Measurements from ENCODE around the gene PIGT. TPM values are rescaled to one million over a fixed set of nuclear protein-coding genes. Genes with fewer than 3 reads are reported as not detected.

PIGT gene
- total and polyA plus RNA-seq, 2 of the 13 experiments (the other 11 are each of a cell fraction or from before 2014, with no cell fraction given) = 65.9 to 74.1 TPM

- TF ChIP-seq ZNF577 (CRISPR knock-in tag; IDR thresholded peaks at IDR 0.05; ENCODE audit: borderline replicate concordance, low read depth) (no peak), ZNF432 (CRISPR knock-in tag; IDR thresholded peaks at IDR 0.05; ENCODE audit: borderline replicate concordance) (no peak)
Measured at GRCh38 chr20:45405571-45406259, 10.2 kb upstream of the PIGT start (continued).

GRCh38 chr20:45406260-45407066 is 9.5 kb upstream of the PIGT start:
- Histone ChIP-seq H3K4me3 (replicated peaks in 1 of 3; ENCODE audit: insufficient read depth in 1 of 3, low read depth in 2 of 3, low read length in 3 of 3) (peak overlapping the region; percentile 88 to 92 (median 88)), H3K9me3 (ENCODE audit: low read length) (peaks cover 2% of the 10 kb centered on the region), H3K79me2 (ENCODE audit: insufficient read depth, low read length) (no peaks in the 10 kb centered on the region), H3K27ac (ENCODE audit: extremely low read length, insufficient read depth, low read length) (no peak overlapping the region), H3K4me1 (ENCODE audit: insufficient read depth, low read length) (peaks cover 25% of the 10 kb centered on the region), H3K36me3 (replicated peaks in 1 of 2; ENCODE audit: control insufficient read depth in 1 of 2, insufficient read depth in 2 of 2, low read length in 2 of 2) (no peaks in the 10 kb centered on the region), H3K4me2 (ENCODE audit: low read depth, low read length) (peak overlapping the region; percentile 95), H2AFZ (ENCODE audit: low read length) (no peak overlapping the region), H3K27me3 (ENCODE audit: control insufficient read depth in 1 of 2, insufficient read depth in 2 of 2, low read length in 2 of 2) (peaks cover 2 to 5% of the 10 kb centered on the region in 2 experiments; a peak in 2 of 5 replicates), H3K9ac (ENCODE audit: insufficient read depth, low read depth, low read length) (peak overlapping the region; percentile 72), H4K20me1 (ENCODE audit: insufficient read depth, low read length) (no peaks in the 10 kb centered on the region)
- intact Hi-C loops (cut with micrococcal nuclease; ENCODE audit: unreplicated experiment) = no loop called here
- WGBS (ENCODE audit: low lambda C conversion rate) = 25% methylated on average over 29 of the region's 87 CpGs
- POLR2A ChIA-PET = interaction anchor here (1.7 to 4.2 kb wide), 4 partner anchors 9 to 69 kb away, joined by 4 to 32 read pairs (median 8); partner anchors contain the start of genes PIGT and SYS1
- FAIRE-seq (no peak), ATAC-seq (peak; percentile 62), DNase-seq (ENCODE audit: low spot score) (no peak)
- in situ Hi-C loops (cut with HindIII; ENCODE audit: extremely low pct_ligation_motif_present, low pct_unique_long_range_greater_than_20kb) = no loop called here
- no TSS peak for BruUV-seq (replicated peaks)
- CTCF ChIA-PET (ENCODE audit: low intra/inter-chr PET ratio, low total read pairs) = interaction anchor here (0.9 kb wide), 1 partner anchor 9 kb away, joined by 3 read pairs; the partner anchor contains the start of gene PIGT
- TF ChIP-seq U2AF1 (optimal IDR thresholded peaks at IDR 0.05; ENCODE audit: low read depth, low read length) = peak; percentile 34
- no peak for TF ChIP-seq SMAD1 (CRISPR knock-in tag; IDR thresholded peaks at IDR 0.05; ENCODE audit: borderline replicate concordance, low read depth)
- no peak for TF ChIP-seq LCORL (IDR thresholded peaks at IDR 0.05)
- TF ChIP-seq LCORL (CRISPR knock-in tag; IDR thresholded peaks at IDR 0.05) = peak; percentile 55; the same call in 1 of the 2 replicates
- TF ChIP-seq ZNF776 (CRISPR knock-in tag; IDR thresholded peaks at IDR 0.05) = peak; percentile 20
- no peak; the same call in 1 of the 2 replicates for TF ChIP-seq ZNF343 (CRISPR knock-in tag; IDR thresholded peaks at IDR 0.05)
- peak; percentile 72; the same call in 1 of the 2 replicates for TF ChIP-seq KAT7 (CRISPR knock-in tag; IDR thresholded peaks at IDR 0.05; ENCODE audit: borderline replicate concordance)
- TF ChIP-seq ZNF800 (CRISPR knock-in tag; IDR thresholded peaks at IDR 0.05) = peak; percentile 96
- TF ChIP-seq ZNF567 (CRISPR knock-in tag; IDR thresholded peaks at IDR 0.05; ENCODE audit: borderline replicate concordance) = 0 out of 2 replicates have a peak, but pooled peaks have one; percentile 10
- TF ChIP-seq E2F5 (CRISPR knock-in tag; conservative IDR thresholded peaks at IDR 0.05) = no peak
- peak; percentile 26; the same call in 1 of the 2 replicates for TF ChIP-seq ZSCAN31 (CRISPR knock-in tag; IDR thresholded peaks at IDR 0.05; ENCODE audit: low read depth)
- no peak for TF ChIP-seq MED1 (CRISPR knock-in tag; IDR thresholded peaks at IDR 0.05)
- TF ChIP-seq NKX3-1 (CRISPR knock-in tag; IDR thresholded peaks at IDR 0.05) = 0 out of 2 replicates have a peak, but pooled peaks have one; percentile 40
- 0 out of 2 replicates have a peak, but pooled peaks have one; percentile 74 for TF ChIP-seq ZBTB2 (CRISPR knock-in tag; IDR thresholded peaks at IDR 0.05; ENCODE audit: low read depth)

Data from HepG2 (cell line).